T-cell (primary cell): ENCODE data around the gene RPH3AL. TPM values are rescaled to one million over a fixed set of nuclear protein-coding genes. Genes with fewer than 3 reads are reported as not detected.

ENCODE experiments used
- ATAC-seq, 4 experiments: fragments of 200-7000 bp in 3 of 4; fragments of 150-1000 bp in 1 of 4; cut with Tn5 transposase; replicated peaks in 1 of 4; 1 replicate in 3 of 4; 2 replicates in 1 of 4; pipeline ENCODE4 v1.10.0; 2021; ENCODE audit warnings: moderate library complexity in 3 of 4, mild to moderate bottlenecking in 2 of 4, moderate number of reproducible peaks in 1 of 4
- CTCF ChIA-PET, 2 donors: fragments of 300-600 bp; sonication (Branson Sonifier 250); formaldehyde crosslinking; loops; one replicate each; lab custom pipeline; 2022; ENCODE audit warnings: antibody characterized with exemption in 2 of 2; lab: Charles Lee
- POLR2A ChIA-PET, 2 donors: fragments of 300-600 bp; sonication (Branson Sonifier 250); formaldehyde crosslinking; loops; one replicate each; lab custom pipeline; 2022; ENCODE audit warnings: antibody characterized with exemption in 2 of 2; lab: Charles Lee
- DNase-seq, 35 experiments: peaks; one replicate each; pipeline versions ENCODE4 v3.0.0 to v3.0.0-alpha.2; 2013 to 2023
- H3K27ac ChIP-seq: one replicate; pipeline ENCODE4 v1.5.1; 2013; ENCODE audit warnings: low read length
- H3K27me3 ChIP-seq, 2 experiments: replicated peaks in 1 of 2; 1 replicate in 1 of 2; 2 replicates in 1 of 2; pipeline versions ENCODE4 v1.6.1 to v1.7.0; 2013; ENCODE audit warnings: low read length in 1 of 2, mixed read lengths in 1 of 2; ENCODE audit not compliant: control insufficient read depth in 2 of 2, insufficient read depth in 2 of 2; ENCODE audit errors: extremely low read depth in 1 of 2
- H3K36me3 ChIP-seq, 2 donors: 1 replicate in 1 of 2; 2 replicates in 1 of 2; pipeline versions ENCODE4 v1.6.1 to v1.7.0; 2013; ENCODE audit warnings: low read length in 1 of 2; ENCODE audit not compliant: control insufficient read depth in 2 of 2, insufficient read depth in 1 of 2; ENCODE audit errors: extremely low read depth in 1 of 2
- H3K4me1 ChIP-seq, 2 experiments: 1 replicate in 1 of 2; 2 replicates in 1 of 2; pipeline versions ENCODE4 v1.6.1 to v1.7.0; 2013; ENCODE audit warnings: low read length in 2 of 2, mixed read lengths in 1 of 2; ENCODE audit not compliant: insufficient read depth in 2 of 2, control insufficient read depth in 1 of 2; ENCODE audit errors: extremely low read depth in 1 of 2
- H3K4me3 ChIP-seq, 2 donors: 1 replicate in 1 of 2; 2 replicates in 1 of 2; pipeline versions ENCODE4 v1.5.1 to v1.7.0; 2013; ENCODE audit warnings: mild to moderate bottlenecking in 2 of 2, low read length in 1 of 2, moderate library complexity in 1 of 2; ENCODE audit not compliant: control insufficient read depth in 1 of 2; ENCODE audit errors: extremely low read depth in 1 of 2
- H3K9me3 ChIP-seq: 2 replicates; pipeline ENCODE4 v1.7.0; 2013
- H3K27ac Mint-ChIP-seq, 2 donors: one replicate each; pipeline ENCODE4 v1.8.0; 2020 to 2021; ENCODE audit warnings: mild to moderate bottlenecking in 2 of 2, mixed read lengths in 2 of 2
- H3K27me3 Mint-ChIP-seq, 2 donors: one replicate each; pipeline ENCODE4 v1.8.0; 2021 to 2022; ENCODE audit warnings: mixed read lengths in 2 of 2
- H3K36me3 Mint-ChIP-seq: one replicate; pipeline ENCODE4 v1.8.0; 2021; ENCODE audit warnings: mixed read lengths
- H3K4me1 Mint-ChIP-seq, 3 donors: one replicate each; pipeline ENCODE4 v1.8.0; 2020 to 2022; ENCODE audit warnings: mixed read lengths in 3 of 3, mild to moderate bottlenecking in 1 of 3
- H3K4me3 Mint-ChIP-seq, 3 donors: one replicate each; pipeline ENCODE4 v1.8.0; 2020 to 2022; ENCODE audit warnings: mild to moderate bottlenecking in 3 of 3, mixed read lengths in 3 of 3, moderate library complexity in 3 of 3
- H3K9me3 Mint-ChIP-seq, 3 donors: one replicate each; pipeline ENCODE4 v1.8.0; 2020 to 2022; ENCODE audit warnings: mixed read lengths in 3 of 3
- WGBS: methylation state at CpG from one replicate; pipeline ENCODE4 v1.1.5; 2013; ENCODE audit warnings: missing lambda C conversion rate; ENCODE audit not compliant: insufficient coverage; 5-methylcytosine and 5-hydroxymethylcytosine counted together
- total RNA-seq, 35 experiments: library from RNA in 6 of 35; stranded (reverse) in 6 of 35; fragments of 120-200 nt in 1 of 35; gene quantifications; one replicate each; pipeline versions ENCODE4 v1.2.1 to v1.2.4 and lab custom pipeline; 2013 to 2026

The RPH3AL gene
- total RNA-seq, 5 donors from 2014 or later (not counting 1 experiment from before 2014, with no cell fraction given): 4.5 to 10.5 (median 5.3) TPM

GRCh38 chr17:181245-182049 is 171.2 kb downstream of the RPH3AL start, which contains the start of gene DOC2B:
Gene DOC2B, minus strand, starts transcription at chr17:181650. Its CDS starts 171 bp downstream, at chr17:181479.
- Histone ChIP-seq H3K4me3 (peak within 1 kb of the TSS in 1 of 2 donors; percentile 35), H3K9me3 (no peaks in the 10 kb centered on the region), H3K36me3 (no peaks in the 10 kb centered on the region), H3K27me3 (peaks cover 0 to 73% of the 10 kb centered on the region in 2 experiments), H3K4me1 (peaks cover 0 to 11% of the 10 kb centered on the region in 2 experiments), H3K27ac (no peak within 1 kb of the TSS)
- peak in 4 of 35 experiments; percentile 7 to 14 (median 12) for DNase-seq
- CTCF ChIA-PET: no interaction called here
- Mint-ChIP-seq H3K27ac (no peak within 1 kb of the TSS), H3K4me1 (peaks cover 0 to 25% (median 2%) of the 10 kb centered on the region in 3 donors), H3K36me3 (no peaks in the 10 kb centered on the region), H3K27me3 (peaks cover 45 to 66% of the 10 kb centered on the region in 2 donors), H3K4me3 (peak within 1 kb of the TSS; percentile 31 to 71 (median 57)), H3K9me3 (no peaks in the 10 kb centered on the region)
- WGBS: 6% methylated on average over 120 of the region's 120 CpGs
- ATAC-seq: peak; percentile 44 to 72 (median 56)
- POLR2A ChIA-PET: no interaction called here

- DNase-seq (no peak), ATAC-seq (no peak)
- H3K36me3 Mint-ChIP-seq: no peaks in the 10 kb centered on the region
- no peak overlapping the region for H3K4me3 Mint-ChIP-seq
- Histone ChIP-seq H3K4me1 (peaks cover 0 to 7% of the 10 kb centered on the region in 2 experiments), H3K36me3 (no peaks in the 10 kb centered on the region), H3K27me3 (peaks cover 0 to 76% of the 10 kb centered on the region in 2 experiments), H3K9me3 (no peaks in the 10 kb centered on the region), H3K4me3 (peak overlapping the region in 1 of 2 donors; percentile 19), H3K27ac (no peak overlapping the region)
- no peak overlapping the region for H3K27ac Mint-ChIP-seq
- ChIA-PET CTCF (no interaction called here), POLR2A (no interaction called here)
- peaks cover 41 to 61% of the 10 kb centered on the region in 2 donors for H3K27me3 Mint-ChIP-seq
- peaks cover 0 to 18% (median 2%) of the 10 kb centered on the region in 3 donors for H3K4me1 Mint-ChIP-seq
- 5% methylated on average over 112 of the region's 112 CpGs for WGBS
- H3K9me3 Mint-ChIP-seq: no peaks in the 10 kb centered on the region
These were observed 172.0 kb downstream of the RPH3AL start for GRCh38 chr17:180381-181244.

GRCh38 chr17:179781-180380 is 172.7 kb downstream of the RPH3AL start:
- Mint-ChIP-seq H3K36me3 (no peaks in the 10 kb centered on the region), H3K4me3 (peak overlapping the region in 1 of 3 donors; percentile 34), H3K27ac (no peak overlapping the region), H3K9me3 (no peaks in the 10 kb centered on the region), H3K27me3 (peaks cover 39 to 57% of the 10 kb centered on the region in 2 donors), H3K4me1 (peaks cover 0 to 11% (median 2%) of the 10 kb centered on the region in 3 donors)
- CTCF ChIA-PET: no interaction called here
- peaks cover 0 to 7% of the 10 kb centered on the region in 2 experiments for H3K4me1 ChIP-seq
- H3K36me3 ChIP-seq: no peaks in the 10 kb centered on the region
- no peaks in the 10 kb centered on the region for H3K9me3 ChIP-seq
- peaks cover 0 to 77% of the 10 kb centered on the region in 2 experiments for H3K27me3 ChIP-seq
- no peak overlapping the region for H3K27ac ChIP-seq
- DNase-seq: no peak
- H3K4me3 ChIP-seq: no peak overlapping the region
- POLR2A ChIA-PET: no interaction called here
- WGBS: 26% methylated on average over 32 of the region's 32 CpGs
- no peak for ATAC-seq

DNA sequence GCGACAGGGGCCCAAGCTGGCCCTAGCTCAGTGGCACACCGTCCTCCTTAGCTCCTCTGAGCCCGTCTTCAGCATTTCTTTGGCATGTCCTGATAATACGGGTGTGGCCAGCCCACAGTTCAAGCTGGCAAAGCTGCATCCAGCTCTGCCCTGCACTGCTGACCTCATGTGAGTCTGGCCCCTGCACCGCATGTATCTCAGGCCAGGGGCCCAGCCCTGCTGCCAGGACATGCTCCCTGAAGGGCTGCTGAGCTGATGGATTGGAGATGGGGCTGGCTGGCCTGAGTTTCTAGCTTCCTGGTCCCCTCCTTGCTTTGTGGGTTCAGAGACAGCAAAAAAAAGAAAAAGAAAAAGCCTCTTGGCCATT is 173.6 kb downstream of the RPH3AL start:
- Histone ChIP-seq H3K4me3 (no peak overlapping the region), H3K4me1 (peaks cover 0 to 7% of the 10 kb centered on the region in 2 experiments), H3K9me3 (no peaks in the 10 kb centered on the region), H3K27me3 (peaks cover 0 to 69% of the 10 kb centered on the region in 2 experiments), H3K27ac (no peak overlapping the region), H3K36me3 (no peaks in the 10 kb centered on the region)
- no peaks in the 10 kb centered on the region for H3K9me3 Mint-ChIP-seq
- H3K36me3 Mint-ChIP-seq: no peaks in the 10 kb centered on the region
- ChIA-PET POLR2A (no interaction called here), CTCF (no interaction called here)
- H3K27me3 Mint-ChIP-seq: peaks cover 35 to 51% of the 10 kb centered on the region in 2 donors
- H3K4me3 Mint-ChIP-seq: no peak overlapping the region
- no peak overlapping the region for H3K27ac Mint-ChIP-seq
- ATAC-seq (no peak), DNase-seq (no peak)
- 80% methylated on average over 4 of the region's 5 CpGs for WGBS
- peaks cover 0 to 9% (median 2%) of the 10 kb centered on the region in 3 donors for H3K4me1 Mint-ChIP-seq

DNA sequence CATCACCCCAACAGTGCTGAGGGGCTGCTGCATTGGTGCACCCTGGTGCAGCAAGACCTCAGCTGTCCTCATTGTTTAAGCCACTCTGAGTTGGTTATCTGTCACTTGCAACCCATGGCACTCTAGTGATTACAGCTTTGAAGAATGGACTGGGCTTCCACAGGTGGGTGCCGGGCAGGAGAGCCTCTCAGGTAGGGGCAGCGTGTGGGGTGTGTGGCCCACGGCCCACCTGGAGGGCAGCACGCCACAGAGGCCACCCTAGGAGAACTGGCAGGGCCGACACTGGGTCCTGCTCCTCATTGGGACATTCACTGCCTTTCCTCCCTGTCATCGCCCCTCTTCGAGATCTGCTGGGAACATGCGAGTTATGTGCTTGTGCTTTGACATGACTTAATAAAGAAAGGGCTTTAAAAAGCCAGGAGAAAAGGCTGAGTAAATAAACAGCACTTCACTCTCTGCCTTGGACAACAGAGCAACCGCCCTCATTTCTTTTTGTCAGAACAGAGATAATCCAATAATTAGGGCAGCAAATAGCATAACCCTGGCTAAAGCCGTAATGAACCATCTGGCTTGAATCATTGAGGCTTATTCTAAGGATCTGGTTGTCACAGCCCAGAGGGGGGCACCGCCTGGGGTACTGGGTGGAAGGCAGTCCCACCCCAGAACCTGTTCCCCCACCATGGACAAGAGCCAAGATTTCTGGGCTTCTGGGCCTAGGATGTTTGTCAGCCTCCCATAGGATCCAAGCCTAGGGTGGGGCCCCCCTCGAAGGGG is 174.1 kb downstream of the RPH3AL start:
- H3K27ac Mint-ChIP-seq: no peak overlapping the region
- no peaks in the 10 kb centered on the region for H3K36me3 Mint-ChIP-seq
- DNase-seq (no peak), ATAC-seq (no peak)
- peaks cover 0 to 7% (median 2%) of the 10 kb centered on the region in 3 donors for H3K4me1 Mint-ChIP-seq
- H3K9me3 ChIP-seq: no peaks in the 10 kb centered on the region
- no peak overlapping the region for H3K27ac ChIP-seq
- 78% methylated on average over 8 of the region's 12 CpGs for WGBS
- no peaks in the 10 kb centered on the region for H3K36me3 ChIP-seq
- H3K4me3 ChIP-seq: no peak overlapping the region
- H3K27me3 ChIP-seq: peaks cover 0 to 63% of the 10 kb centered on the region in 2 experiments
- H3K27me3 Mint-ChIP-seq: peaks cover 30 to 45% of the 10 kb centered on the region in 2 donors
- H3K4me1 ChIP-seq: peaks cover 0 to 7% of the 10 kb centered on the region in 2 experiments
- ChIA-PET CTCF (no interaction called here), POLR2A (no interaction called here)
- no peaks in the 10 kb centered on the region for H3K9me3 Mint-ChIP-seq
- no peak overlapping the region for H3K4me3 Mint-ChIP-seq
